ENCODE results near the gene GRB14.

- no peak for TF ChIP-seq CTCF (IDR thresholded peaks at IDR 0.05; ENCODE audit: low read length)
- TF ChIP-seq EZH2 (optimal IDR thresholded peaks at IDR 0.05; ENCODE audit: low read depth, low read length): no peak
Measured at GRCh38 chr2:164569378-164569777, 51.9 kb downstream of the GRB14 start.

Measured in MM.1S (cell line).